SK-N-MC (cell line): ENCODE measurements around the gene HOXA2.

Source experiments
- DNase-seq: peaks from one replicate; pipeline ENCODE4 v3.0.0-alpha.2; 2011; ENCODE audit warnings: low read depth, low spot score
- H3K27ac ChIP-seq: fragments of 200-600 bp; sonication (generic); 2 replicates; pipeline ENCODE4 v1.5.1; 2016; ENCODE audit warnings: mixed run types
- H3K36me3 ChIP-seq: fragments of 200-600 bp; sonication (generic); 2 replicates; pipeline ENCODE4 v1.6.1; 2017; ENCODE audit warnings: antibody characterized with exemption, low read length, mixed read lengths; ENCODE audit not compliant: insufficient read depth
- H3K4me3 ChIP-seq: fragments of 200-600 bp; sonication (generic); 2 replicates; pipeline ENCODE4 v1.5.1; 2016
- H3K9ac ChIP-seq: fragments of 200-600 bp; sonication (generic); 2 replicates; pipeline ENCODE4 v1.8.0; 2017; ENCODE audit warnings: mixed run types, mixed read lengths; ENCODE audit not compliant: insufficient read length
- H3K9me3 ChIP-seq: fragments of 200-600 bp; sonication (generic); 2 replicates; pipeline ENCODE4 v1.6.1; 2017; ENCODE audit warnings: low read depth, mild to moderate bottlenecking, antibody characterized with exemption, low read length, moderate library complexity, mixed read lengths
- EZH2 ChIP-seq: fragments of 200-600 bp; sonication (generic); IDR thresholded peaks from one replicate; pipeline ENCODE4 v1.6.1; 2017; ENCODE audit warnings: antibody characterized with exemption
- FOXP2 ChIP-seq: optimal IDR thresholded peaks from 2 replicates; pipeline ENCODE3; 2011; ENCODE audit warnings: mild to moderate bottlenecking, moderate library complexity; ENCODE audit not compliant: insufficient read depth; ENCODE audit errors: extremely low read length, control extremely low read depth
- POLR2AphosphoS5 ChIP-seq: IDR thresholded peaks from 2 replicates; pipeline ENCODE4 v1.6.1; 2012; ENCODE audit warnings: mild to moderate bottlenecking, low read depth, low read length, borderline replicate concordance

Gene HOXA2

DNA sequence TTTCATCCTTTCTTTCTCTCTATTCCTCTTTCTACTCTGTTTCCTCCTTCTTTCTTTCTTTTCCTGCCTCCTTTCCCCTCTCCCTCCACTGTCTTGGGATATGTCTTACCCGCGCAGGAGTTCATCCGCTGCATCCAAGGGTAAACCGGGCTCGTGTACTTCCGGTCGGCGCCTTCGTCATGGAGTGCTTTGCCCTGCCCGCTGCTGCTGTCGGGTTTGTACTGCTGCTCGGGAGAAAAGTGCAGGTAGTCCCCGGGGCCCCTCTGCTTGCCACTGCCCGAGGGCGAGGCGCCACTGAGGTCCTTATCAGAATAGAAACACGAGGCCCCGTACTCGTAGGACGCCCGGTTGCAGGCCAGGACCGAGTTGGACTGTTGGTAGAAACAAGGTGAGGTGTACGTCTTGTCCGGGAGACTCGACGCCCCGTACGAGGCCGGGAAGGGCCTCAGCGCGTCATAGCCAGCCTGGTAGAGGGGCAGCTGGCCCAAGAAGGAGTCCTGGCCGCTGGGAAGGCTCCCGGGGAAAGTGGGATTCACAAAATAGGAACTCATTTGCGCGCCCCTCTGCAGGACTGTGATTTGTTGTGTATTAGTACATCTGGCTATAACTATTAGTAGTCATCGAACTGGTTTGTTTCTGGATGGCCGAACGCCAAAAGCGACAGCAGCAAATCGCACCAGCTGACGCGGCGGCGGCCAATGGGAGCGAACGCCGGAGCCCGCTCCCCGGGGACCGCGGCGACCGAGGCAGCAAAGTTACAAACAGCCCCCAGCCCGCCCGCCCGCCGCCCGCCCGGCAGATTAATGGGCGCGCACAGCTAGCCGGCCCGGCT is 44.9 kb upstream of the HOXA2 start, which contains the start of gene HOXA6:
Gene HOXA6 (minus strand): TSS at position 576 of the 832 bp plus-strand sequence. CDS start 25 bp downstream, at position 551.
- Histone ChIP-seq H3K36me3 (no peaks in the 10 kb centered on the region), H3K9ac (no peak within 1 kb of the TSS), H3K4me3 (0 out of 2 replicates have a peak within 1 kb of the TSS, but pooled peaks have one; percentile 48), H3K9me3 (no peaks in the 10 kb centered on the region), H3K27ac (no peak within 1 kb of the TSS)
- no peak for DNase-seq
- TF ChIP-seq POLR2AphosphoS5 (no peak), FOXP2 (no peak), EZH2 (no peak)

DNA sequence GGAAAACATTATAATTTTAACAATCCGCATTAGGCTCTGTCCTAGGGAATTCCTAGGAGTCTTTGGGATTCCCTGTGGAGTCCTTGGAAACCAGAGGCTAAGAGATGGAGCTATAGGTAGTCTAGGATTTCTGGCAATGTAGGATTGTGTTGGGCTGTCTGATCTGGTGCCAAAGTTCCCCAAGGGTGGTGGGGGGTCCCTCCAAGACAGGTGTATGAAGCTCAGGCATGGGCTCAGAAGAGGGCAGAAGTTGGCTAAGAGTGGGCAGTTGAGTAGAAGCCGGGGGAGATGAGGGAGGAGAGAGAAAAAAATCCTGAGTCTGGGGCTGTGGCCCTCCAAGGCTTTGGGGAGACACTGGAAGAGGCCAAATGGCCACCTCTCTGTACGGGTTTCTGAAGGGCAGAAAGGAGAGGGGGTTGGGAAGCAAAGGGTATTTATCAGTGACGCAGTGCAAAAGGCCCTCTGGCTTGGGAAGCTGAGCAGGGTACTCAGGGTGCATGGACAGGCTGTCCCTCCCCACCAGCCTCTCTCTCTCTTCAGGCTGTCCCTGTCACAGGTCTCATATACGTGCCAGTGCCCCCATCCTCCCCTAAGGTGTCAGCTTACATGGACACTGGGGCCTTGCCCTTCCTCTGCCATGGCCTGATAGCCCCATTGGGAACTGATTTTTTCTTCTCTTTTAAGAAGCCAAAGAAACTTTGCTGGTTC is 44.2 kb upstream of the HOXA2 start:
- DNase-seq = no peak
- Histone ChIP-seq H3K9me3 (no peaks in the 10 kb centered on the region), H3K4me3 (no peak overlapping the region), H3K9ac (no peak overlapping the region), H3K36me3 (no peaks in the 10 kb centered on the region), H3K27ac (no peak overlapping the region)
- TF ChIP-seq EZH2 (no peak), FOXP2 (no peak), POLR2AphosphoS5 (no peak)

DNA sequence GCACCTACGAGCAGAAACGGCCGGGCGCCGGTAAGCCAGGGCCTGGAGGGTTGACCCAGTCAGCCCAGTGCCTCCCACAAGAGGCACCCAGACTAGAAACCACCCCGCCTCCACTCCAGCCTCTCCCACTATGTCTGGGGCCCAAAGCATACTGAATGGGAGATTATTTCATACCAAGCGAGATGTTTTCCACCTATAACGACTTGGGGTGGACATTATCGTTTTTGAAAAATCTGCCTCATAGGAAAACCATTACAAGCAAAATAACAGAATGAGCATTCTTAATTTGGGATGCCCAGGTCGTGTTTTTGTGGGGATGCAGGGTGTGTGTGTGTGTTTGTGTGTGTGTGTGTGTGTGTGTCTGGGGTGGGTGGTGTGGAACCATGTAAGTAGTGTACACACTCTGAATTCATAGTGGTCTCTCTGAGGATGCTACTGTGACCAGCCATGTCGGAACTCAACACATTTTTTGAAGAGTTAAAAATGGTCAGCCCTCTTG is 43.5 kb upstream of the HOXA2 start:
- DNase-seq = no peak
- Histone ChIP-seq H3K27ac (no peak overlapping the region), H3K9me3 (no peaks in the 10 kb centered on the region), H3K9ac (no peak overlapping the region), H3K36me3 (no peaks in the 10 kb centered on the region), H3K4me3 (no peak overlapping the region)
- TF ChIP-seq EZH2 (no peak), FOXP2 (no peak), POLR2AphosphoS5 (no peak)

DNA sequence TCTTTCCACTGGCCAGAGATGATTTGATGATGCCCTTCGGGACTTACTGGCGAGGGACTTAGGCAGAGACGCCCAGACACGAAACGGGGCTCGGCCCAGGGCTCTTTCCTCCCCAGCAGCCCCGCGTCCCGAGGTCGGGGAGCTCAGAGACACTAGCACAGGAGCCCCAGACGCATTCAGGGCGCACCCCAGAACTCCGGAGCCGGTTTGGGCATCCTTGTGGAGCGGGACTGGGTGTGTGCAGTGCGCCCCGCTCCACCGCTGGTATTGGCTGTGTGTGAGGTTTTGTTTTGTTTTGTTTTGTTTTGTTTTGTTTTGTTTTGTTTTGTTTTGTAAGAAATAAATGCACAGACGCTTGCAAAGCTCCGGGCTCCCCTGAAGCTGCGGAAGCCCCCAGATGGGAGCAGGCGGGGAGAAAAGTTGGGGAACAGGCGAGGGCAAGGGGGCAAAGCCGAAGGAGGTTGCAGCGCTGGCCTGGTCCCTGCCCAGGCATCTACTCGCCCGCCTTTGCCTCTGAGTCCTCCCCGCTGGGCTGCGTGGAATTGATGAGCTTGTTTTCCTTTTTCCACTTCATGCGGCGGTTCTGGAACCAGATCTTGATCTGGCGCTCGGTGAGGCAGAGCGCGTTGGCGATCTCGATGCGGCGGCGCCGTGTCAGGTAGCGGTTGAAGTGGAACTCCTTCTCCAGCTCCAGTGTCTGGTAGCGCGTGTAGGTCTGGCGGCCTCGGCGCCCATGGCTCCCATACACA is 42.9 kb upstream of the HOXA2 start:
- Histone ChIP-seq H3K9ac (no peak overlapping the region), H3K9me3 (no peaks in the 10 kb centered on the region), H3K4me3 (no peak overlapping the region), H3K36me3 (no peaks in the 10 kb centered on the region), H3K27ac (no peak overlapping the region)
- DNase-seq = no peak
- TF ChIP-seq POLR2AphosphoS5 (no peak), FOXP2 (no peak), EZH2 (no peak)

DNA sequence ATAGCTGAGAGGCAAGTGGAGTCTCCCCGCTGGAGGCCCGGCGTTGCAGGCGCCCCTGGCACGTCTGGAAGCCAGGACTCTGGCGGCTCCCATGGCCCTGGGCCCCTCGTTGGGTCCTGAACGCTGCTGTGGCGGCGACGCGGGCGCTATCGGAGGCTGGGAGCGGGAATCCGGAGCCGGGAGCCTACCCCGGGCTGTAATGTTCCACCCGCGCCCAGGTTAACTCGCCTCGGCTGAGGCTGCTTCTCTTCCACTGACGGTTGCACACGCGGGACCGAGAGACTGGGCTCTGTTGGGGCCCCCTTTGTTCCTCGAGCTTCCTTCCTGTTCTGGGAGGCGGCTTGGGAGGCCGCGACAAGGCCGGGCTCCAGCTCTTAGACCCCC is 42.3 kb upstream of the HOXA2 start:
- TF ChIP-seq EZH2 = no peak
- TF ChIP-seq POLR2AphosphoS5 = no peak
- TF ChIP-seq FOXP2 = no peak
- Histone ChIP-seq H3K27ac (no peak overlapping the region), H3K9ac (no peak overlapping the region), H3K4me3 (no peak overlapping the region), H3K9me3 (no peaks in the 10 kb centered on the region), H3K36me3 (no peaks in the 10 kb centered on the region)
- DNase-seq = no peak

DNA sequence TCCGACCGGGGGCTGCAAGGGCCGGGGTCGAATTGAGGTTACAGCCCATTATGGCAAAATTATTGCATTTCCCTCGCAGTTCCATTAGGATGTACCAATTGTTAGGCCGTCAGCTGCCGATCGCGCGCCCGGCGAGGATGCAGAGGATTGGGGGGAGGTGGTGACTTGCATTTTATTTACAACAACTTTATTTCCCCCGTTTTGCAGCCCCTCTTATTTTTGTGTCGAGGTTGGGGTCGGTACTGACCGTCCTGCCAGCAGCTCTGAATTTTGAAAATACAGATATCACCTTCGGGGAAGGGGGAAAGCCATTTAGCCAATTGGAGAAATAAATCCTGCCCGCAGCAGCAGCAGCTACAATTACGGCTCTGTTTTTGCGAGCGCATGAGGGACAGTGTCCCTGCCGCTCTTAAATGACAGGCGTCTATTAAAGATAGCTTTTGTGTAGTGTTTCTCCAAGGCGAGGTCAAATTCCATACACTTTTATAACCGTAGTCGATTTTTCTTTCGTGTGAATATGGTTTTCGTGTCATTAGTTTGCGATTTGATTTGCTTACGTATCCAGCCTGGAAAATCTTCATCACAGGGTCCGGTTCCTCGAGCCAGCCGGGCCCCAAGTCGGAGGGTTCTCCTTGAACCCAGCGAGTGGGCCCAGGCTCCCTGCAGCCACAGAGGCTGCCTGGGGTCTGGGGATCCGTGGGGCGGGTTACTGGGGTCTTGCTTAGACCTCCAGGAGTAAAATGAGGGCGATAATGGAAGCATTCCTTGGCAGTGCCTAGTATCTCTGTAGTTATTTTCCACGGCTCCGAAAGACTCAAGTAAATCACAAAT is 41.7 kb upstream of the HOXA2 start:
- no peak overlapping the region for H3K27ac ChIP-seq

More for the DNA sequence above, 41.7 kb upstream of the HOXA2 start:
- TF ChIP-seq FOXP2 (no peak), POLR2AphosphoS5 (no peak), EZH2 (no peak)
- no peak for DNase-seq
- Histone ChIP-seq H3K4me3 (peak overlapping the region; percentile 76), H3K9me3 (no peaks in the 10 kb centered on the region), H3K9ac (no peak overlapping the region), H3K36me3 (no peaks in the 10 kb centered on the region)
